Osteoblast (primary cell): ENCODE results near the gene DNMT3A. TPM values are rescaled to one million over a fixed set of nuclear protein-coding genes. Genes with fewer than 3 reads are reported as not detected.

Experiments used
- DNase-seq: peaks from one replicate; pipeline ENCODE4 v3.0.0; 2011; ENCODE audit warnings: low spot score, mixed read lengths; ENCODE audit not compliant: insufficient read length; ENCODE audit errors: missing footprints
- H2AFZ ChIP-seq: 2 replicates; pipeline ENCODE4 v1.6.0; 2011; ENCODE audit warnings: mild to moderate bottlenecking, low read length
- H3K27ac ChIP-seq: 2 replicates; pipeline ENCODE4 v1.5.1; 2011; ENCODE audit warnings: mild to moderate bottlenecking, low read depth, low read length, moderate library complexity
- H3K27me3 ChIP-seq: 2 replicates; pipeline ENCODE4 v1.6.0; 2012; ENCODE audit warnings: mild to moderate bottlenecking, control low read depth, inconsistent platforms, low read length, moderate library complexity; ENCODE audit not compliant: insufficient read depth
- H3K36me3 ChIP-seq: 2 replicates; pipeline ENCODE4 v1.5.1; 2011; ENCODE audit warnings: mild to moderate bottlenecking, low read length, control low read depth, moderate library complexity; ENCODE audit not compliant: insufficient read depth
- H3K4me1 ChIP-seq: 2 replicates; pipeline ENCODE4 v1.5.1; 2011; ENCODE audit warnings: mild to moderate bottlenecking, low read length, control low read depth, moderate library complexity; ENCODE audit not compliant: insufficient read depth
- H3K4me2 ChIP-seq: 2 replicates; pipeline ENCODE4 v1.6.0; 2011; ENCODE audit warnings: mild to moderate bottlenecking, low read length; ENCODE audit not compliant: insufficient read depth
- H3K4me3 ChIP-seq: fragments of 200-600 bp; sonication (generic); 3 replicates; pipeline ENCODE4 v1.5.1; 2012; ENCODE audit warnings: mild to moderate bottlenecking, low read length, inconsistent platforms; ENCODE audit not compliant: insufficient read depth
- H3K79me2 ChIP-seq: 2 replicates; pipeline ENCODE4 v1.6.0; 2012; ENCODE audit warnings: mild to moderate bottlenecking, low read length, control low read depth, inconsistent platforms; ENCODE audit not compliant: insufficient read depth
- H3K9me3 ChIP-seq: 2 replicates; pipeline ENCODE4 v1.5.1; 2011; ENCODE audit warnings: low read depth, low read length, control low read depth
- H4K20me1 ChIP-seq: 2 replicates; pipeline ENCODE4 v1.6.0; 2012; ENCODE audit warnings: mild to moderate bottlenecking, low read length, control low read depth; ENCODE audit not compliant: insufficient read depth
- total RNA-seq: library from RNA; depleted of rRNA; stranded (reverse); fragments of >200 nt; gene quantifications from 2 replicates; pipeline ENCODE4 v1.2.3, GENCODE V29; 2012
- TF ChIP-seq, protein P1 (sequence below): IDR thresholded peaks from 2 replicates; pipeline ENCODE4 v1.5.1; 2011; ENCODE audit warnings: mild to moderate bottlenecking, low read depth, low read length, moderate library complexity; ENCODE audit errors: extremely low read depth

DNMT3A gene
- total RNA-seq, 1 donor, result 18.5 TPM

- Histone ChIP-seq H3K36me3 (no peaks in the 10 kb centered on the region), H3K27ac (no peak overlapping the region), H3K4me2 (no peak overlapping the region), H3K27me3 (no peaks in the 10 kb centered on the region), H2AFZ (no peak overlapping the region), H4K20me1 (peaks cover 59% of the 10 kb centered on the region), H3K79me2 (no peaks in the 10 kb centered on the region), H3K4me1 (peaks cover 14% of the 10 kb centered on the region), H3K4me3 (no peak overlapping the region), H3K9me3 (no peaks in the 10 kb centered on the region)
- DNase-seq, result no peak
- TF ChIP-seq, protein P1, sequence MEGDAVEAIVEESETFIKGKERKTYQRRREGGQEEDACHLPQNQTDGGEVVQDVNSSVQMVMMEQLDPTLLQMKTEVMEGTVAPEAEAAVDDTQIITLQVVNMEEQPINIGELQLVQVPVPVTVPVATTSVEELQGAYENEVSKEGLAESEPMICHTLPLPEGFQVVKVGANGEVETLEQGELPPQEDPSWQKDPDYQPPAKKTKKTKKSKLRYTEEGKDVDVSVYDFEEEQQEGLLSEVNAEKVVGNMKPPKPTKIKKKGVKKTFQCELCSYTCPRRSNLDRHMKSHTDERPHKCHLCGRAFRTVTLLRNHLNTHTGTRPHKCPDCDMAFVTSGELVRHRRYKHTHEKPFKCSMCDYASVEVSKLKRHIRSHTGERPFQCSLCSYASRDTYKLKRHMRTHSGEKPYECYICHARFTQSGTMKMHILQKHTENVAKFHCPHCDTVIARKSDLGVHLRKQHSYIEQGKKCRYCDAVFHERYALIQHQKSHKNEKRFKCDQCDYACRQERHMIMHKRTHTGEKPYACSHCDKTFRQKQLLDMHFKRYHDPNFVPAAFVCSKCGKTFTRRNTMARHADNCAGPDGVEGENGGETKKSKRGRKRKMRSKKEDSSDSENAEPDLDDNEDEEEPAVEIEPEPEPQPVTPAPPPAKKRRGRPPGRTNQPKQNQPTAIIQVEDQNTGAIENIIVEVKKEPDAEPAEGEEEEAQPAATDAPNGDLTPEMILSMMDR, result no peak
Measured at GRCh38 chr2:25304826-25305596, 36.7 kb downstream of the DNMT3A start.

GRCh38 chr2:25304321-25304720, 37.4 kb downstream of the DNMT3A start:
- peaks cover 4% of the 10 kb centered on the region for H3K36me3 ChIP-seq
- no peak overlapping the region for H2AFZ ChIP-seq
- H3K27me3 ChIP-seq, result no peaks in the 10 kb centered on the region
- no peak overlapping the region for H3K27ac ChIP-seq
- H4K20me1 ChIP-seq, result peaks cover 57% of the 10 kb centered on the region
- no peaks in the 10 kb centered on the region for H3K79me2 ChIP-seq
- H3K9me3 ChIP-seq, result no peaks in the 10 kb centered on the region
- DNase-seq, result no peak
- peaks cover 14% of the 10 kb centered on the region for H3K4me1 ChIP-seq
- no peak overlapping the region for H3K4me2 ChIP-seq
- no peak overlapping the region for H3K4me3 ChIP-seq
- TF ChIP-seq, protein P1, result no peak

- no peak overlapping the region for H3K4me3 ChIP-seq
- H3K9me3 ChIP-seq, result no peaks in the 10 kb centered on the region
- H3K4me2 ChIP-seq, result no peak overlapping the region
Measured at GRCh38 chr2:25303633-25304236, 38.0 kb downstream of the DNMT3A start.

More at GRCh38 chr2:25303633-25304236, 38.0 kb downstream of the DNMT3A start:
- peaks cover 8% of the 10 kb centered on the region for H3K36me3 ChIP-seq
- H3K79me2 ChIP-seq, result no peaks in the 10 kb centered on the region
- TF ChIP-seq, protein P1, result no peak
- no peak overlapping the region for H2AFZ ChIP-seq
- no peaks in the 10 kb centered on the region for H3K27me3 ChIP-seq
- DNase-seq, result no peak
- peaks cover 51% of the 10 kb centered on the region for H4K20me1 ChIP-seq
- H3K27ac ChIP-seq, result no peak overlapping the region
- peaks cover 14% of the 10 kb centered on the region for H3K4me1 ChIP-seq
